GM20431 (cell line): ENCODE data around the gene HIVEP3.

ENCODE experiments used
- in situ Hi-C: fragments of 300-500 bp; cut with MseI, MboI; formaldehyde crosslinking; loops from one replicate; pipeline ENCODE4 v1.15.0; 2020; ENCODE audit warnings: low sequenced_read_pairs; ENCODE audit not compliant: unreplicated experiment

The HIVEP3 gene

DNA sequence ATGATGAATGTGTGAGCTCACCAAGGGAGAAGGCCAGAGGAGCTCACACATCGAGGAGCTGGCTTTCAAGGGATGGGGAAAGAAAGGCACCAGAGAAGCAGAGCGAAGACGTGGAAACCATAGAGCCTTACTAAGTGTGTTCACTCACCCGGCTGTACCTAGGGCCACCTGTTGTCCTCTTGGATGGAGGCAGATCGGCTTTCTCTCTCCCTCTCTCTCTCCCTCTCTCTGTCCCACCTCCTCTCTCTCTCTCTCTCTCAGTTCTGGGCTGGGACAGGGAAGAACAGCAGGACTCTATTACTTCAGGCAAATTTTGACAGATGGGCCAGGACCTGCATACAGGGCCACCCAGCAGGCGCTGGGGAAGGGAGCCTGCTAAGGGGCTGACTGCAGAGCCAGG, 64.8 kb downstream of the HIVEP3 start:
- in situ Hi-C loops, result no loop called here

- in situ Hi-C loops, result no loop called here
These were observed 66.6 kb downstream of the HIVEP3 start for GRCh38 chr1:41852091-41852490.

- in situ Hi-C loops, result no loop called here
These were observed 67.1 kb downstream of the HIVEP3 start for GRCh38 chr1:41851589-41851988.

GRCh38 chr1:41850029-41850428, 68.7 kb downstream of the HIVEP3 start:
- in situ Hi-C loops, result no loop called here

DNA sequence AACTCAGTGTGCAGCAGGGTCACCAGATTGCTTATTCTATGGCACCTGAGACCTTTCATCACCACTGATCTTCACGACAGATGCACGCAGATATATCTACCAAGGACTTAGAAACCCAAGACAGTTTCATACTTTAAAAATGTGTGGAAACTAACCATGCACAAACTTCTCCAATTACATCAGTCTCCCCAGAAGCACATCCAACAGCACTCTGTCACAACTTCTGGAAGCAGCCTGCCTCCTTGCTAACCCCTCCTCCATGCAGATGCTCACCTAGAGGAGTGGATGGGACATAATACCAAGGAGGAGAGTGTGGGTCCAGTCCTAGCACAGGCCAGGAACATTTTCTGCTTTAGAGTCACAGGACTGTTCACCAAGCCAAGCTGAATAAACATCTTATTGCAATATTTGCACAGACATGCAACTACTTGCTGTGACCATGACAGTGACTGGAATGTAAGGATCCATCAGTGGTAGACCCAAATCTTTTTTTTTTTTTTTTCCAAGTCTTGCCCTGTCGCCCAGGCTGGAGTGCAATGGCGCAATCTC, 69.4 kb downstream of the HIVEP3 start:
- in situ Hi-C loops, result no loop called here

DNA sequence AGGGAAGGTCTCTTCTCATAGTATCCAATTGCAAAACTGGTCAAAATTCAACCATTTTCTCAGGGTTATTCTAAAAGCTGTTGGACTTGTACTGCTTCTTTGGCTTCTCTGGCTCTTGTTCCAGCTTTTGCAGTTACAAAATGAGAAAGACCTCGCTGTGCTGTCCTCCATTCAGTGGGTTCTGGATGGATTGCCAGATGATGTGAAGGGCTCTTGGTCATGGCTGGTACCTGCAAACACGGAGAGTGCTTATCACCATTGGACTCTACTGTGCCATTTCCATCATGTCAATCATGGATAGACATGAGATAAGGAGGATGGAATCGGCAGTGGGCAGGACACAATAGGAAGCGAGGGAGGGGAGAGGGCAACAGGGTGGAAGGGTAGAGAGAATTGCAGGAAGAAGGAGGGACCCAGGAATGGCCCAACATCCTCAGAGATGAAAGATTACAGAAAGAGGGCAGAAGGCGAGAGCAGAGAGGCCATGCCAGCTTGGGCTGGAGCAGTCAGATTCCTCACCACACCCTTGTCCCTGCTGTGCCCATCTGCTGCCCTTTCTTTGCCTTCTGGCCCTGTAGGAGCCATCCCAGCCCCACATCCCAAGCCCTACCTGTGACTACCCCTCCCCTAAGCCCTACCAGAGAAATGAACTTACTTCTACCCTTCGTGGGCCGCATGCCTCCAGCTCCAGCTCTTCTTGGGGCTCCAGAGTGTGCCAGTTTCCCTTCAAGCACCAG, 70.3 kb downstream of the HIVEP3 start:
- in situ Hi-C loops, result no loop called here

GRCh38 chr1:41847733-41848132, 71.0 kb downstream of the HIVEP3 start:
- in situ Hi-C loops, result no loop called here

- in situ Hi-C loops, result no loop called here
These were observed 71.9 kb downstream of the HIVEP3 start for GRCh38 chr1:41846625-41847405.

DNA sequence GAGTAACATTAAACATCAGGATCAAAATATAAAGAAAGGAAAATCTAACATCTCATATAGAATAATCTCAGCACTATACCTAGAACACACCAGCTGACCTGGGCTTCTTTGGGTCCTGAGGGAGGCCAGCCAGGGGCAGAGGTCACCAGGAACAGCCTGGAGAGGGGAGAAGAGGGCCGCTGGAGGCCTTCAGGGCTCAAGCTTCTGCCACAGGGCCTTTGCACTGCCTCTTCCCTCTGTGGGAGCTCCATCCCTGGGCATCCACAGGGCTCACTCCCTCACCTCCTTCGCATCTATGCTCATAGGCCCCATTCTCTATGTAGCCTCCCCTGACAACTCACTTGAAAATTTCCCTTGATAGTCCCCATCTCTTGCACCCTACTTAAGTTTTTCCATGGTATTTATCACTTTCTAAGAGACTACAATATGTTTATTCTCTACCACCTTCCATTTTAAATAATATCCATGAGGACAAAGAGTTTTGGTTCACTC, 73.9 kb downstream of the HIVEP3 start:
- in situ Hi-C loops, result no loop called here

- in situ Hi-C loops, result no loop called here
These were observed 74.5 kb downstream of the HIVEP3 start for GRCh38 chr1:41844255-41844654.

DNA sequence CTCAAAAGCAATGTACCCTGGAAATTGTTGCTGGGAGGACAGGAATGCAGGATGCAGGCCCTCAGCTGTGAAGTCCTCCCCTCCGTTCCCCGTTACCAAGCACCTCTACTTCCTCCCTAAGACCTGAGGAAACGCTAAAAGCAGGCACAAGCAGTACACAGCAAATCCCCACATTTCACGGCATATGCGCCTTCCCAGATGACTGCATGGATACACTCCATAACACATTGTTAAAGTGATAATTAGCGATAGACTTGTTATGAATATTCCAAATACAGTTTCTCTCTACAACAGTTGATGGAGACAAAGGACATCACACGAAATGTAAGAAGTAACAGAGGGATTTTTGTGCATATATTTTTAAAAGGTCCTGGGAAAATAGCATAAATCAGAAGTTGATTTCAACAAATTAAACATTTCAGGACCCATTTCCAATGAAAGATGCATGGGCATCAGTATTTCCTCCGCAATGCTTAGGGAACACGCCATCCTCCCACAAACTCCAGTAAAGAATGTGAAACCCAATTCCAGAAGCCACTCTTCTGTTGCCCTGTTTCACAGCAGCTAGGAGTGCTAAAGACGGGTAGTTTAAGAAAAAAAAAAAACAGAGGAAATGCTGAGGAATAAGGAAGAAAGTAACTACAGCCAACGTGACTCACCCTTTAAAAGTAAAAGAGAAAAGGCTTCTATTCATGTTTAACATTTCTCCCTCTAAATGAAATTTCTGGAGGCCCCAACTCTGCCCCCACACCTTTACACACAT, 75.5 kb downstream of the HIVEP3 start:
- in situ Hi-C loops, result no loop called here

GRCh38 chr1:41842326-41842725, 76.4 kb downstream of the HIVEP3 start:
- in situ Hi-C loops, result no loop called here

- in situ Hi-C loops, result no loop called here
These were observed 78.0 kb downstream of the HIVEP3 start for GRCh38 chr1:41840592-41841246.

- in situ Hi-C loops, result no loop called here
These were observed 80.5 kb downstream of the HIVEP3 start for GRCh38 chr1:41838266-41838665.

DNA sequence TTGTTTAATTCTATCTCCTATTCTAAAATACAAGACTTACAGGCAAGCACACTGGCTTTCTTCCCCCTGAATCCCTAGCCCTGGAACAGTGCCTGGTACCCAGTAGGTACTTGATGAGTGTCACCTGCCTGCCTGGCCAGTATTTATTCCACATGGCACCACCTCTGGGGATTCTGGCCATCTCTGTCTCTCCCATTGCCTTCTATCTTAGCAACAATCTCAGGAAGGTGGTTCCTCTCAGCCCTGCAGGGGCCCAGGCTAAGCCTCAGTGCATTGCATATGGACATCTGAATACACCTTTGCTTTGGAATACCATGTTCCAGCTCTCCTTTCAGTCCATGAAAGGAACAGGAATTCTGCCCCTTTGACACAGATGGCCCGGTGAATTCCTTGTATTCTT, 81.0 kb downstream of the HIVEP3 start:
- in situ Hi-C loops, result no loop called here

- in situ Hi-C loops, result no loop called here
These were observed 83.2 kb downstream of the HIVEP3 start for GRCh38 chr1:41835485-41835884.

- in situ Hi-C loops, result no loop called here
These were observed 85.2 kb downstream of the HIVEP3 start for GRCh38 chr1:41833519-41834000.

DNA sequence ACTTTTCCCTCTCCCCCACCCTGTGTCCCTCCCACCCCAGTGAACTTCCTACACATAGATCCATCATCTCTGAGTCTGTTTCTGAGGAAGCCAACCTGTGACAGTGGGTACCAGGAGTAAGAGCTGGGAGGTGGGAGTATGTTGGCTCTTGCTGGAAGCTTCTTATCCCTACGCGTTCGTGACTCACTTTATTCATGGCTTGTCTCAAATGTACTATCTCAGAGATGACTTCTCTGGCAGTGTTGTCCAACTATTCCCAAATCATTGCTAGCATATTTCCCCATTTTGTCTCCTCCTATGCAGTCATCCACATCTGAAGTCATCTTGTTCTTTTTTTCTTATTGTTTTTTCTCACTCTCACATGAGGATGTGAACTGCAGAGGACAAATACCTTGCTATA, 88.0 kb downstream of the HIVEP3 start:
- in situ Hi-C loops, result no loop called here

DNA sequence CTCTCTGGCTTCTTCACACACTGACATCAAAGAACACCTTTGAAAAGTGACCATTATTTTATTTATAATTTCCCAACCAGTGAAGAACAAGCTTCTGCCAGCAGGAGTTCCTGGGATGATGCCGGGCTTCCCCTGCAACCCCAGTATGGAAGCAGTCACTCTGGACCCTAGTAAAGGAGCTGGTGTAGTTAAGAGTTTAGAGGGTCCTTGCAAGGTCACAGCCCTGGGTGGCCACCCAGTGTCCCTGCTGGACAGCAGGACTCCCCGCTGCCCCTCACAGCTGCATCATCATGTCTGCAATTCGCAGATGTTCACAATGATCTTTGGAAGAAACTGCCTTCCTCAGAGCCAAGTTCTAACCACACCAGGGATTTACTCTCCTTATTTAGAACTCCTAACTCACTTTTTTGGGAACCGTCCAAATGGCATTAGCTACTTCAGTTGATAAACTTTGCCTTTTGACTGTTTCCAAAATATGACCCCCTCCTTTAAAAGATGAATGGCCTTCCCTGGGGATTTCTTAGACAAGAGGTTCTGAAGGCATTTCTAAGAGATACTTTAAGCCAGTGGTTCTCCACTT, 90.6 kb downstream of the HIVEP3 start:
- in situ Hi-C loops, result no loop called here
